Tibial artery (tissue), 4 donors: Measurements from ENCODE around the gene GPC6.

Experiments
- DNase-seq, 2 donors: peaks; one replicate each; pipeline ENCODE4 v3.0.0-alpha.2; 2019
- H3K27ac ChIP-seq, 2 donors: fragments of 200-600 bp; sonication (generic) in 1 of 2; 1 replicate in 1 of 2; 2 replicates in 1 of 2; pipeline ENCODE4 v1.5.1; 2018 to 2019; ENCODE audit warnings: mild to moderate bottlenecking in 1 of 2
- H3K27me3 ChIP-seq, 2 donors: fragments of 200-600 bp; sonication (generic) in 1 of 2; one replicate each; pipeline versions ENCODE4 v1.5.1 to v1.6.0; 2016 to 2019
- H3K36me3 ChIP-seq, 3 donors: fragments of 200-600 bp; sonication (generic) in 2 of 3; one replicate each; pipeline ENCODE4 v1.5.1; 2016 to 2019; ENCODE audit warnings: mild to moderate bottlenecking in 2 of 3
- H3K4me1 ChIP-seq, 4 donors: fragments of 200-600 bp; sonication (generic) in 2 of 4; 1 replicate in 3 of 4; 2 replicates in 1 of 4; pipeline ENCODE4 v1.5.1; 2016 to 2019
- H3K4me3 ChIP-seq, 2 donors: fragments of 200-600 bp; sonication (generic) in 1 of 2; 1 replicate in 1 of 2; 2 replicates in 1 of 2; pipeline ENCODE4 v1.5.1; 2018 to 2019; ENCODE audit warnings: mild to moderate bottlenecking in 2 of 2
- H3K9me3 ChIP-seq, 3 donors: fragments of 200-600 bp; sonication (generic) in 1 of 3; one replicate each; pipeline ENCODE4 v1.5.1; 2016 to 2019
- intact Hi-C: fragments of 100-400 bp; cut with DNase I; formaldehyde crosslinking; loops from one replicate; pipeline ENCODE4 v1.15.0; 2023; ENCODE audit warnings: low total_unique reads
- TF ChIP-seq, protein P1 (sequence below), 2 experiments: fragments of 200-600 bp in 1 of 2; fragments of 450-650 bp in 1 of 2; IDR thresholded peaks; one replicate each; pipeline ENCODE4 v1.5.1; 2017 to 2019; ENCODE audit warnings: antibody characterized with exemption in 2 of 2, mild to moderate bottlenecking in 1 of 2, moderate library complexity in 1 of 2

The GPC6 gene

DNA sequence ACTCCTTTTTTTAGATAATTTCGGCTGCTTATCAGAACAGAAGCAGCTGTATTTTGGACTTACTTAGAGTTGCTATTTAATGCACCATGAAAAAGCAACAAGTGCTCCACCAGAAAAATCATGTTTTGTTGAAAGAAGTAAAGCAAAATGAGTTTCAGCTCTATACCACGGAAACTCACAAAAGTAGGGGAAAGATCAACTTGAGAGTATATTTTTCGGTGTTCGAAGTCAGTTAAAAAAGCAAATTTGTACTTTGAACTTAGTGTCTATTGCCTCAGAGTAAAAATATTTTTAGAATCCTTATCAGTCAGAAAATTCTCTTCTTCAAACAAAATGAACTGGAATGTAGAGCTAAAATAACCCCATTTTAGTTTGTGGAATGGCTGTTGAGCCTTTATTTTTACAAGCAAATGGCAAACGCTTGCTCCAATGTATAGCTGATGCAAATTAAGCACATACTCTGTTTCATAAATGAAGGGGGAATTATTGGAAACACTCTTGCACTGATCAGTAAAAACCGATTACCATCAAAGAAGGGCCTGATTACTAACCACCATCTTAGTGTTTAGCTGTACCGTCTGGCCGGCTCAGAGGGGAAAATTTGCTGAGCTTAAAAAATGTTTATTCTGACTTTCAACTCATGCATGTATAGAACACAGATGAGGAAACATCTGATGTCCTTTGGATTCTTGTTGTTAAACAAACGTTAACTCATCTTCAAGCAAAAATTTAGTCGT is 540.7 kb downstream of the GPC6 start:
- Histone ChIP-seq H3K4me1 (peaks cover 0 to 64% (median 9%) of the 10 kb centered on the region in 4 donors), H3K4me3 (peak overlapping the region in 1 of 2 donors; percentile 8), H3K27ac (peak overlapping the region; percentile 21 to 62), H3K9me3 (no peaks in the 10 kb centered on the region), H3K36me3 (no peaks in the 10 kb centered on the region), H3K27me3 (no peaks in the 10 kb centered on the region)
- intact Hi-C loops = no loop called here
- TF ChIP-seq, protein P1, sequence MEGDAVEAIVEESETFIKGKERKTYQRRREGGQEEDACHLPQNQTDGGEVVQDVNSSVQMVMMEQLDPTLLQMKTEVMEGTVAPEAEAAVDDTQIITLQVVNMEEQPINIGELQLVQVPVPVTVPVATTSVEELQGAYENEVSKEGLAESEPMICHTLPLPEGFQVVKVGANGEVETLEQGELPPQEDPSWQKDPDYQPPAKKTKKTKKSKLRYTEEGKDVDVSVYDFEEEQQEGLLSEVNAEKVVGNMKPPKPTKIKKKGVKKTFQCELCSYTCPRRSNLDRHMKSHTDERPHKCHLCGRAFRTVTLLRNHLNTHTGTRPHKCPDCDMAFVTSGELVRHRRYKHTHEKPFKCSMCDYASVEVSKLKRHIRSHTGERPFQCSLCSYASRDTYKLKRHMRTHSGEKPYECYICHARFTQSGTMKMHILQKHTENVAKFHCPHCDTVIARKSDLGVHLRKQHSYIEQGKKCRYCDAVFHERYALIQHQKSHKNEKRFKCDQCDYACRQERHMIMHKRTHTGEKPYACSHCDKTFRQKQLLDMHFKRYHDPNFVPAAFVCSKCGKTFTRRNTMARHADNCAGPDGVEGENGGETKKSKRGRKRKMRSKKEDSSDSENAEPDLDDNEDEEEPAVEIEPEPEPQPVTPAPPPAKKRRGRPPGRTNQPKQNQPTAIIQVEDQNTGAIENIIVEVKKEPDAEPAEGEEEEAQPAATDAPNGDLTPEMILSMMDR (IDR thresholded peaks at IDR 0.05) = no peak
- DNase-seq = no peak

DNA sequence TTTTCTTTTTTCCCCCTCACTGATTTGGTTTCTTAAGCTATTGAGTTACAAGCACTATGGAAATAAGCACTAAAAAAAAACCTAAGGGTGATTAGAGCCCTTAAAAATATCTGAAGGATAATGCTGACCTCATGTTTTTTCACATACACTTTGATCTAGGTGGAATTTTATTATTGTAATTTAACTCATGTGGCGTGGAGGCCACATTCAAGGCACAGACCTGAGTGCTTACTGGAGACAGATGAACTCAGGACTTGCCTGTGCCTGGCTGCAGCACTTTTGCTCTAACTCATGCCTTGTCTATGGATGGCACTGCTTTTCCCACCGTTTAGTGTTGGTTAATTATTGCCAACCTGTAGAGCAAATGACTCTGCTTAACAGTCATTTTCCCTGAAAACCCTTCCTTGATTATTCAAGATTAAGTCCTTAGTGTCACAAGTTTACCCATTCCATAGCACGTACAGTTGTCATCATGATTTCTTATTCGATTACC is 541.4 kb downstream of the GPC6 start:
- DNase-seq = no peak
- intact Hi-C loops = no loop called here
- Histone ChIP-seq H3K4me3 (no peak overlapping the region), H3K27me3 (no peaks in the 10 kb centered on the region), H3K27ac (peak overlapping the region in 1 of 2 donors; percentile 62), H3K4me1 (peaks cover 0 to 64% (median 9%) of the 10 kb centered on the region in 4 donors), H3K36me3 (no peaks in the 10 kb centered on the region), H3K9me3 (no peaks in the 10 kb centered on the region)
- TF ChIP-seq, protein P1 (IDR thresholded peaks at IDR 0.05) = no peak

DNA sequence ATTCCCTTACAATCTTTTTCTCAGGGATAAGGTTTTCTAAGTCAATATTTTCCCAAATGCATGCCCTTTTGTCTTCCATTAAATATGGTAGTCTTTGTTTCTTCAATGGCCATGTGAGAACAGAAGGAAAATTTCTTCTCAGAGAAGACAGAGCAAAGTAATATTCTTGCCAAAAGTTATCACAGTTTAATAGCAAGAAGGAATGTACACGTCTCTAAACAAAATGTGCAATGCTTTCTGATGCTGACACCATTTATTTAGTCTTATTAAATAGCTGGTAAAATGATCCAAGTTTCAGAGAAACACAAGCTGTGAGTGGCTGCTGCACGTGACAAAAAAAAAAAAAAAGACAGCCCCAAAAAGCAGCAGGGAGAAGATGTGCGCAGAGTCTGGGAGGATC is 542.5 kb downstream of the GPC6 start:
- peak overlapping the region in 1 of 2 donors; percentile 27 for H3K27ac ChIP-seq
- no peaks in the 10 kb centered on the region for H3K36me3 ChIP-seq
- H3K4me1 ChIP-seq = peaks cover 0 to 70% (median 9%) of the 10 kb centered on the region in 4 donors
- H3K4me3 ChIP-seq = no peak overlapping the region
- intact Hi-C loops = no loop called here
- DNase-seq = no peak
- H3K27me3 ChIP-seq = no peaks in the 10 kb centered on the region
- H3K9me3 ChIP-seq = no peaks in the 10 kb centered on the region
- TF ChIP-seq, protein P1 (IDR thresholded peaks at IDR 0.05) = no peak

DNA sequence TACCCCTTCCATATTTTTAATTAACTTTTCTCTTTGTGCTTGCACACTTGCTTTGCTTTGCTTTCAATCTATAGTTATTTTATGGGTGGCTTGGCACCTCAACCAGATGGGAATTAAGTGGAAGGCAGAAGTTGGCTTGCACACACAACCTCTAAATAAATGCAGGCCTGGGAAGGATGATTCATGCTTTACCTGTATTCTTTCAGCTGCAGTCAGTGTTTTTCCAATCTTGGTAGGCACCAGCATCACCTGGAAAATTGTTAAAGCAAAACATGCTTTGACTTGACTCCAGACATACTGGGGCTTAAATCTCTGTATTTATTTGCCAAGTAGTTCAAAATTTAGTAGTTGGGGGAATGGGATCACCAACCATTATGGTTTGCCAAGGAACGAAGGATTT is 543.0 kb downstream of the GPC6 start:
- Histone ChIP-seq H3K4me1 (peaks cover 0 to 75% (median 10%) of the 10 kb centered on the region in 4 donors), H3K27me3 (no peaks in the 10 kb centered on the region), H3K27ac (peak overlapping the region in 1 of 2 donors; percentile 27), H3K36me3 (no peaks in the 10 kb centered on the region), H3K9me3 (no peaks in the 10 kb centered on the region), H3K4me3 (no peak overlapping the region)
- intact Hi-C loops = no loop called here
- DNase-seq = no peak
- TF ChIP-seq, protein P1 (IDR thresholded peaks at IDR 0.05) = no peak

DNA sequence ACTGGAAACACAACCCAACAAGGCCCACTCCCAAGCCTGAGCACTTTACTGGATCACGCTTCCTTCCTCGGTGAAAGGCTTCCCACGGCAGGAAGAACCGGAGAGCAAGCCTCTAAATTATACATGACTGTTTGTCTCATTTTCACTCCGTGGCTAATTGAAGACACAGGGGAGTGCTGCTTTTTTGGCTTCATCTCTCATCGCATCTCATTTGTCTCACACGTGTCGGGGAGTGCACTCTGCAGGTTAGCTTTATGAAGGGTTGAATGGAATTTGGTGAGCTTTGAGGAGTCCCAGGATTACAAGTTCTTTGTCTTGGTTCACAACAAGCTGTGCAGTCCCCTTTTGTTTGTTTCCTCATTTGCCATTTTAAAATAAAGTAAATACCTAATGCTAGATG is 544.6 kb downstream of the GPC6 start:
- intact Hi-C loops = no loop called here
- Histone ChIP-seq H3K9me3 (no peaks in the 10 kb centered on the region), H3K4me3 (no peak overlapping the region), H3K27me3 (no peaks in the 10 kb centered on the region), H3K36me3 (no peaks in the 10 kb centered on the region), H3K27ac (no peak overlapping the region), H3K4me1 (peaks cover 0 to 72% (median 17%) of the 10 kb centered on the region in 4 donors)
- TF ChIP-seq, protein P1 (IDR thresholded peaks at IDR 0.05) = no peak
- no peak for DNase-seq
